Testis (tissue), 3 donors: ENCODE data around the gene OR4E2. TPM values are rescaled to one million over a fixed set of nuclear protein-coding genes. Genes with fewer than 3 reads are reported as not detected.
A peak's percentile ranks its signal among the peaks of the same experiment; 100 is the strongest.
"Not testable (repeated sequence)": the region's sequence is repeated elsewhere in the genome, so short reads cannot be mapped to it uniquely, and the experiment has no call there.

Experiments
- DNase-seq: peaks from one replicate; pipeline ENCODE4 v3.0.0-alpha.2; 2019
- H3K27ac ChIP-seq, 2 donors: fragments of 200-600 bp; sonication (generic); one replicate each; pipeline ENCODE4 v1.5.1; 2019
- H3K27me3 ChIP-seq: fragments of 200-600 bp; sonication (generic); one replicate; pipeline ENCODE4 v1.5.1; 2019
- H3K36me3 ChIP-seq: fragments of 200-600 bp; sonication (generic); one replicate; pipeline ENCODE4 v1.5.1; 2017; ENCODE audit warnings: low read depth; ENCODE audit errors: missing control alignments
- H3K4me1 ChIP-seq: fragments of 200-600 bp; sonication (generic); one replicate; pipeline ENCODE4 v1.5.1; 2019
- H3K4me3 ChIP-seq, 2 donors: fragments of 200-600 bp; sonication (generic); one replicate each; pipeline ENCODE4 v1.5.1; 2017 to 2019
- H3K9me3 ChIP-seq: fragments of 200-600 bp; sonication (generic); one replicate; pipeline ENCODE4 v1.5.1; 2017
- POLR2A ChIP-seq: fragments of 450-650 bp; IDR thresholded peaks from one replicate; pipeline ENCODE4 v1.6.1; 2017; ENCODE audit warnings: antibody characterized with exemption, mild to moderate bottlenecking, moderate library complexity
- WGBS, 2 donors: methylation state at CpG; one replicate each; pipeline ENCODE4 v1.1.5; 2018; 5-methylcytosine and 5-hydroxymethylcytosine counted together
- intact Hi-C: fragments of 100-400 bp; cut with DNase I; formaldehyde crosslinking; loops from one replicate; pipeline ENCODE4 v1.15.1; 2023; ENCODE audit warnings: low total_unique reads
- polyA plus RNA-seq: library from polyadenylated mRNA; stranded (reverse); fragments of 350-450 nt; fragmentation: Illumina TruSeq; extraction: RNeasy Lipid Tissue Mini Kit (QIAGEN cat#74804); gene quantifications from one replicate; pipeline ENCODE4 v1.2.3, GENCODE V29; 2014; ENCODE audit warnings: low read depth, low replicate concordance; ENCODE audit not compliant: insufficient read depth
- total RNA-seq, 2 donors: library from RNA; depleted of rRNA; stranded (reverse); fragments of >200 nt; gene quantifications; one replicate each; pipeline ENCODE4 v1.2.3, GENCODE V29; 2016
- TF ChIP-seq, protein P1 (sequence below), 3 experiments: fragments of 450-650 bp in 2 of 3; fragments of 200-600 bp in 1 of 3; sonication (generic) in 1 of 3; IDR thresholded peaks; one replicate each; pipeline ENCODE4 v1.5.1; 2016 to 2019; ENCODE audit warnings: antibody characterized with exemption in 3 of 3, mild to moderate bottlenecking in 2 of 3, moderate library complexity in 1 of 3

The OR4E2 gene
- total and polyA plus RNA-seq, 3 donors from 2014 or later, result 0.19 TPM; not detected in 2

DNA sequence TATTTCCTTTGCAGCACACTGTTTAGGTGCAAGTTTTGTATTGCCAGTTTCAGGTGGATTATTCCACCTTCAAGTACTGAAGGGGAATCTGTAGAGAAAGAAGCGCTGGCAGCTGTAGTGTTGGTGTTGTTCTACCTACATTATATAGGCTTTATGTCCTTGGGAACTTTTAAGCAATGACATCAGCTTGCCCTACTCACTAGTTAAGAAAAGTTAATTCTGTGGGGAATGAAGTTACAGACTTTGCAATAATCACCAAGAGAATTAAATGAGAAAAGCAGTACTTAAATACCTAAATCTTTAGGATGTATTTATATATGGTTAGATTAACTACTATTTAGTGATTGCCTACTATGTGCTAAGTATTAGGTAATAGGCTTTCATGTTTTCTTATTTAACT lies 20.1 kb downstream of the OR4E2 start, which contains the start of gene OR4E1:
Gene OR4E1, minus strand, starts transcription at position 101 of the 400 bp plus-strand sequence. CDS start 2,883 bp downstream, outside the sequence.
- Histone ChIP-seq H3K4me1 (no peaks in the 10 kb centered on the region), H3K27ac (no peak within 1 kb of the TSS), H3K4me3 (no peak within 1 kb of the TSS), H3K9me3 (no peaks in the 10 kb centered on the region), H3K27me3 (no peaks in the 10 kb centered on the region), H3K36me3 (no peaks in the 10 kb centered on the region)
- TF ChIP-seq POLR2A, result no peak
- 92 to 100% methylated on average over 1 of the region's 1 CpG for WGBS, 2 donors
- no peak for DNase-seq
- intact Hi-C loops, result no loop called here

DNA sequence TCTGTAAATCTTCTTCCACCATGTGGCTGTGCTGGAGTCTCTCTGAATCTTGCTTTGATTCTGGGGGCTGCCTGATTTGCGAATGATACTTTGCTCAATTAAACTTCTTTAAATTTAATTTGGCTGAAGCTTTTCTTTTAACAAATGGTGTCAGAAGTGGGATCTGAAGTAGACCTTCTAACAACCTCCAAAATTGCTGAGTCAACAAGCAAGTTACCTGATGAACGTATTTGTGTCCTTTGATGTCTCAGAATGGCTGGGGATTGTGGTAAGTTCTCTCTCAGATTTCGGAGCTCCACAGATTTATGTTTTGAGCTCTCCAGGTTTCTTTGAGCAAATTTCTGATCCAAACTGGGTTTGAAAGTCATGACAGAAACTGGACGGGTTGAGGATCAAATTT lies 21.9 kb downstream of the OR4E2 start:
- H3K27me3 ChIP-seq, result no peaks in the 10 kb centered on the region
- H3K4me1 ChIP-seq, result no peaks in the 10 kb centered on the region
- no peaks in the 10 kb centered on the region for H3K9me3 ChIP-seq
- intact Hi-C loops, result no loop called here
- no peak for DNase-seq
- H3K4me3 ChIP-seq, result no peak overlapping the region
- no peak for TF ChIP-seq POLR2A
- TF ChIP-seq, protein P1, sequence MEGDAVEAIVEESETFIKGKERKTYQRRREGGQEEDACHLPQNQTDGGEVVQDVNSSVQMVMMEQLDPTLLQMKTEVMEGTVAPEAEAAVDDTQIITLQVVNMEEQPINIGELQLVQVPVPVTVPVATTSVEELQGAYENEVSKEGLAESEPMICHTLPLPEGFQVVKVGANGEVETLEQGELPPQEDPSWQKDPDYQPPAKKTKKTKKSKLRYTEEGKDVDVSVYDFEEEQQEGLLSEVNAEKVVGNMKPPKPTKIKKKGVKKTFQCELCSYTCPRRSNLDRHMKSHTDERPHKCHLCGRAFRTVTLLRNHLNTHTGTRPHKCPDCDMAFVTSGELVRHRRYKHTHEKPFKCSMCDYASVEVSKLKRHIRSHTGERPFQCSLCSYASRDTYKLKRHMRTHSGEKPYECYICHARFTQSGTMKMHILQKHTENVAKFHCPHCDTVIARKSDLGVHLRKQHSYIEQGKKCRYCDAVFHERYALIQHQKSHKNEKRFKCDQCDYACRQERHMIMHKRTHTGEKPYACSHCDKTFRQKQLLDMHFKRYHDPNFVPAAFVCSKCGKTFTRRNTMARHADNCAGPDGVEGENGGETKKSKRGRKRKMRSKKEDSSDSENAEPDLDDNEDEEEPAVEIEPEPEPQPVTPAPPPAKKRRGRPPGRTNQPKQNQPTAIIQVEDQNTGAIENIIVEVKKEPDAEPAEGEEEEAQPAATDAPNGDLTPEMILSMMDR (IDR thresholded peaks at IDR 0.05), result no peak
- 80 to 86% methylated on average over 4 of the region's 4 CpGs for WGBS, 2 donors
- no peak overlapping the region for H3K27ac ChIP-seq
- no peaks in the 10 kb centered on the region for H3K36me3 ChIP-seq

DNA sequence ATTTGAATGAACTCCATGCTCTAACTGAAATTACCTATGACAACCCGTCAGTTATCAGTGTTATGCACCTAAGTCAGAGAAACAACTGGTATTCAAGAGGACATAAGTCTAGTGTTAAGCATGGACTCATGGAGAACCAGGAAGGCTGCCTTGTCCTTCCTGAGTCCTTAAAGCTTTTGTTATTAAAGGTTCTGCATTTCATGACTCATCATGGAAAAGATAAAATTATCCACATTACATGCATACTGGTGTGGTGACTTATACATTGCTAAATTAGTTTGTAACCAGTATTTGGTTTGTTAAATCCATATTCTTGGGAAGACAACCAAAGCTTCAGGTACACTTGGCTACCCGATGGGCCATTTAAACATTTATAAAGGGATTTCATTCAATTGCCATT lies 26.4 kb downstream of the OR4E2 start:
- Histone ChIP-seq H3K4me1 (no peaks in the 10 kb centered on the region), H3K4me3 (no peak overlapping the region), H3K36me3 (no peaks in the 10 kb centered on the region), H3K9me3 (no peaks in the 10 kb centered on the region), H3K27ac (no peak overlapping the region), H3K27me3 (no peaks in the 10 kb centered on the region)
- no peak for DNase-seq
- 85 to 86% methylated on average over 2 of the region's 2 CpGs for WGBS, 2 donors
- intact Hi-C loops, result no loop called here
- no peak for TF ChIP-seq POLR2A
- TF ChIP-seq, protein P1 (IDR thresholded peaks at IDR 0.05), result no peak

DNA sequence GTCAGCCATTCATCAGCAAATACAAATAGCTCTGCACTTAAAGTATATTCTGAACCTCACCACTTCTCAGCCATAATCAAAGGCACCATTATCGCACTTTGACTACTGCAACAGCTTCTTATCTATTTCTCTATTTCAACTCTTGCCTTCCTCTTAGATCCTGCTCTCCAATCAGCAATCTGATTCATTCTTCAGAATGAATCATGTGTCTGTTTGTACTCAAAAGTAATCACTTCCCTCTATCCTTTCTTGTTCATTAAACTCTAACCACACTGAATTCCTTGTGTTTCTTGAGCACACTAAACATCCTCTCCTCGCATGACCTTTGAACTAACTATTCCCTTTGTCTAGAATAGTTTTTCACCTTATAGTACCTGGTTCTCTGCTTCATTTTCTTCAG lies 32.8 kb downstream of the OR4E2 start:
- no peaks in the 10 kb centered on the region for H3K4me1 ChIP-seq
- no peak overlapping the region for H3K4me3 ChIP-seq
- DNase-seq, result no peak
- intact Hi-C loops, result no loop called here
- H3K27me3 ChIP-seq, result no peaks in the 10 kb centered on the region
- TF ChIP-seq POLR2A, result no peak
- TF ChIP-seq, protein P1 (IDR thresholded peaks at IDR 0.05), result no peak
- WGBS, 2 donors, result 66 to 78% methylated on average over 2 of the region's 2 CpGs
- no peaks in the 10 kb centered on the region for H3K36me3 ChIP-seq
- H3K27ac ChIP-seq, result no peak overlapping the region
- no peaks in the 10 kb centered on the region for H3K9me3 ChIP-seq

DNA sequence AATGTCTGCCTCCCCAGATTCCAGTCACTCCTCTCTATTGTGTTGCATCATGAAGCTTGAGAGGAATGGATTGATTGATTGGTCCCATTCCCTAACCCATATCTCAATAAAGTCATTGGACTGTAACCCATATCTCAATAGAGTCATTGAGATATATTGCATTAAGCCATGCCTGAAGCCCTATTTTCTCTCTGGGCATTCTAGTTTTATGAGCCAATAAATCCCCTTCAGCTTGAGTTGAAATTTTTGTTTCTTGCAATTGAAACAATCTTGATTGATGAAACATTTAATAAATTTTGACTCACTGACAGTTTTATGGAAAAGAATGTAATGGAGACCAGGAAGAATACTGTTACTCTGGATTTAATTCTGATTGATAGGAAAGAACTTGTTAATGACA lies 40.8 kb downstream of the OR4E2 start:
- intact Hi-C loops, result no loop called here
- no peak overlapping the region for H3K4me3 ChIP-seq
- no peaks in the 10 kb centered on the region for H3K27me3 ChIP-seq
- H3K9me3 ChIP-seq, result no peaks in the 10 kb centered on the region
- H3K4me1 ChIP-seq, result no peaks in the 10 kb centered on the region
- H3K36me3 ChIP-seq, result no peaks in the 10 kb centered on the region
- DNase-seq, result no peak
- no peak for TF ChIP-seq POLR2A
- H3K27ac ChIP-seq, result no peak overlapping the region

DNA sequence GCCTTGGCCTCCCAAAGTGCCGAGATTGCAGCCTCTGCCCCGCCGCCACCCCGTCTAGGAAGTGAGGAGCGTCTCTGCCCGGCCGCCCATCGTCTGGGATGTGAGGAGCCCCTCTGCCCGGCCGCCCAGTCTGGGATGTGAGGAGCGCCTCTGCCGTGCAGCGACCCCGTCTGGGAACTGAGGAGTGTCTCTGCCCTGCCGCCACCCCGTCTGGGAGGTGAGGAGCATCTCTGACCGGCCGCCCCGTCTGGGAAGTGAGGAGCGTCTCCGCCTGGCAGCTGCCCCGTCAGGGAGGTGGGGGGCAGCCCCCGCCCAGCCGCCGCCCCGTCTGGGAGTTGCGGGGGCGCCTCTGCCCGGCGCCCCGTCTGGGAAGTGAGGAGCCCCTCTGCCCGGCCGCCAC lies 44.0 kb downstream of the OR4E2 start:
- 53 to 76% methylated on average over 17 to 19 of the region's 33 CpGs for WGBS, 2 donors
- intact Hi-C loops, H3K27me3 ChIP-seq, H3K36me3 ChIP-seq, H3K9me3 ChIP-seq, DNase-seq, H3K4me1 ChIP-seq, H3K27ac ChIP-seq: not testable (repeated sequence)
- H3K4me3 ChIP-seq, result peak overlapping the region; percentile 26 to 41

DNA sequence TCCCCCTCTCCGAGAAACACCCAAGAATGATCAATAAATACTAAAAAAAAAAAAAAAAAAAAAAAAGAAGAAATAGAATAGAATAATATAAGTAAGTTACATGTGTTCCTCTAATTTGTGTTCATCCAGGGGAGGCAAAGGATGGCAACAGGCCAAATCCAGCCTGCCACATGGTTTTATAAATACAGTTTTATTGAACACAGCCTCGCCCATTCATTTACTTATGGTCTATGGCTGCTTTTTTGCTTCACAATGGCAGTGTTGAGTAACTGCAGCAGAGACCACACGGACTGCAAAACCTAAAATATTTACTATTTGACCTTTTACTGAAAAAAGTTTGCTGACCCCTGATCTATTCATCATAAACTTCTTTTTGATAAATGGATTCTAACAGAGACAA lies 44.9 kb downstream of the OR4E2 start:
- intact Hi-C loops, H3K4me1 ChIP-seq, H3K9me3 ChIP-seq, H3K27ac ChIP-seq, H3K4me3 ChIP-seq, H3K36me3 ChIP-seq, DNase-seq, H3K27me3 ChIP-seq: not testable (repeated sequence)
- WGBS, 2 donors, result 33 to 75% methylated on average over 3 of the region's 3 CpGs
